ENCODE results near the gene MORN1.

Gene MORN1

DNA sequence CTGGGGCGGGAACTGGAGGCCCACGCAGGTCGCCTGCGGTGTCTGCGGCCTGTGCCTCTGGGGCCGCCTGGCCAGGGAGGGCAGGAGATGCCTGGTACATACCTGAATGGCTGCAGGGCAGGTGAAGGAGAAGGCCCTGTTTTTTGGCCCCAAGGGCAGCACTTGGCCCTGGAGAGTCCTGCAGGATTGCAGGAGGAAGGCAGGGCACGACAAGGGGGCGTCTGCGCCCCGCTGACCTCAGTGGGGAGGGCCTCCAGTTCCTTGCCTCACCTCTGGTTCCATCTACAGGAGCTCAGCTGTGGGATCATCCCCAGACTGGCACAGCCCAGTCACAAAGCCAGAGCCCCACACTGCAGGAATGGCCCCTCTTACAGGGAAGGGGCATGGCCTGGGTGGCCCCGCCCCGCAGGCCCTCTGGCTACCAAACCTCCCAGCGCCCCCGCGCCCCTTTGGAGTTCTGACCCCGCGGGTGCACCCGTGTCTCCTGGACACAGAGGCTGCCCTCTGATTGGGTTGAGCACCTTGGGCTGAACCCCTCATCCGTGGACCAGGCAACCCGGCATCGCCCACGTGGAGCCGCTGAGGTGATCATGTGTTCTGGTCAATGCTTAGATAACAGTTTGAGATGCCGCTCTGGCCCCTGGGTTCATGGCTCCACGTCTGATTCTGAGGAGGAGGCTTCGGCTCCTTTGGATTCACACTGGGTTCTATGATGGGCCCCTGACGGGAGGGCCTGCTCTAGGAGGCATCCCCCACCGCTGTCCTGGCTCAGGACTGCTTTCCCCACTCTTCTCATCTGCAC lies 22.3 kb upstream of the MORN1 start:
- H3K4me3 Mint-ChIP-seq, result peak overlapping the region; percentile 84
- peak; percentile 68 for DNase-seq
- H3K4me1 Mint-ChIP-seq (ENCODE audit: low read depth), result peaks cover 46% of the 10 kb centered on the region
- peak overlapping the region; percentile 89 for H3K27ac Mint-ChIP-seq
- H3K36me3 Mint-ChIP-seq (ENCODE audit: low read depth), result peaks cover 30% of the 10 kb centered on the region
- H3K9me3 Mint-ChIP-seq, result no peaks in the 10 kb centered on the region
- H3K27me3 Mint-ChIP-seq, result no peaks in the 10 kb centered on the region

DNA sequence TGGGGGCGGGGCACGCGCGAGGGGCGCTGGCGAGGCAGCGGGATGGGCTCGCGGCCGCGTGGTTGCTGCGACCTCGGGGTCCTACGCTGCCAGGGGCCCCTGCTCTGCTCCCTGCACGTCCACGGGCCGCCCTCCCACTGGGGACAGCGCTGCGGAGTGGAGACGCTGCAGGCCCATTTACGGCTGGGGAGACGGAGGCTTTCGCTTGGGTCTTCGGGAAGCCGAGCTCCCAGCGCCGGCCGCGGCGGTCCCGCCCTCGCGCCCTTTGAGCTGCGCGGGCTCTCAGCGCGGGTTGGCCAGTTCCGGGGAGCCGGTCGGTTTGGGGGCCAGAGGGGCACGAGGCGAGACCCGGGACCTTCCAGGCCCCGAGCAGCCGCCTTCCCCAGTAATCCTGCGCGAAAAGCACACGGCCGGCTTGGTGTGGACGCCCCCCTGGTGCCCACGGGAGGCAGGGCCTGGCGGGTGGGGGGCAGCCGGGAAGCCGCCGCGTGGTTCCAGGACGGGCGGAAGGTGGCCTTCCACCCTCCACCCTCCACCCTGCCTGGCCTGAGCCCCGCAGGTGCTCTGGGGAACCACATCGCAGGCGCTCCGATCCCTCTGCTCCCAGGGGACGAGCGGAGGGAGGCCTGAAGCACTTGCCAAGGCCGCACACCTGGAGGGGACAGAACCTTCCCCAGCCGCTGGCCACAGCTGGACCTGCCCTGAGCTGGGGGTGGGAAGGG lies 21.6 kb upstream of the MORN1 start:
- no peaks in the 10 kb centered on the region for H3K27me3 Mint-ChIP-seq
- H3K27ac Mint-ChIP-seq, result peak overlapping the region; percentile 40
- peaks cover 34% of the 10 kb centered on the region for H3K36me3 Mint-ChIP-seq (ENCODE audit: low read depth)
- H3K4me3 Mint-ChIP-seq, result peak overlapping the region; percentile 84
- no peaks in the 10 kb centered on the region for H3K9me3 Mint-ChIP-seq
- DNase-seq, result no peak
- peaks cover 46% of the 10 kb centered on the region for H3K4me1 Mint-ChIP-seq (ENCODE audit: low read depth)

- Mint-ChIP-seq H3K4me1 (ENCODE audit: low read depth) (peaks cover 46% of the 10 kb centered on the region), H3K27me3 (no peaks in the 10 kb centered on the region), H3K36me3 (ENCODE audit: low read depth) (peaks cover 38% of the 10 kb centered on the region), H3K9me3 (no peaks in the 10 kb centered on the region), H3K4me3 (peak within 1 kb of the TSS; percentile 91), H3K27ac (peak within 1 kb of the TSS; percentile 94)
- peak; percentile 100 for DNase-seq
These were observed 21.0 kb upstream of the MORN1 start, which contains the start of gene PEX10 for GRCh38 chr1:2412395-2412772. Gene PEX10, minus strand, starts transcription at chr1:2412564. Its CDS starts 62 bp downstream, at chr1:2412502.

GRCh38 chr1:2411801-2412394 lies 20.5 kb upstream of the MORN1 start:
- DNase-seq, result no peak
- no peaks in the 10 kb centered on the region for H3K9me3 Mint-ChIP-seq
- no peaks in the 10 kb centered on the region for H3K27me3 Mint-ChIP-seq
- peak overlapping the region; percentile 94 for H3K27ac Mint-ChIP-seq
- peaks cover 43% of the 10 kb centered on the region for H3K36me3 Mint-ChIP-seq (ENCODE audit: low read depth)
- H3K4me3 Mint-ChIP-seq, result peak overlapping the region; percentile 91
- peaks cover 42% of the 10 kb centered on the region for H3K4me1 Mint-ChIP-seq (ENCODE audit: low read depth)

DNA sequence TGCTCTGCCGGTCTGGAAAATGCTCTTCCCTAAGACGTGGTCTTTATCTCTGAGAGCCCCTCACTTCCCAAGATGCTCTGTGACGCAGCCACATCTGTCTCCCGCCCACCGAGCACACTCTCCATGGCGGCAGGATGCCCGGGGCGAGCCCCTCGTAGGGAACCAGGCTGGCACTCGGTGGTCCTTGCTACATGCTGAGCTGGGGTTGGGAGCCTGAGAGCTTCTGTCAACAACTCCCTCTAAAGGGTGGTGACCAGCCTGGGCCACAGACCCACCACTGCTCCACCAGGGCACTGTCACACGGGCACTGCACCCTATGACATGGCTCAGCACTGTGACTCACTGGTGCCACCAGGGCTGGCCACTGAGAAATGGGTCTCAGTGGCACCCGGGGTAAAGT lies 18.4 kb upstream of the MORN1 start:
- no peak for DNase-seq
- H3K4me3 Mint-ChIP-seq, result no peak overlapping the region
- H3K9me3 Mint-ChIP-seq, result no peaks in the 10 kb centered on the region
- H3K4me1 Mint-ChIP-seq (ENCODE audit: low read depth), result peaks cover 22% of the 10 kb centered on the region
- peaks cover 63% of the 10 kb centered on the region for H3K36me3 Mint-ChIP-seq (ENCODE audit: low read depth)
- no peaks in the 10 kb centered on the region for H3K27me3 Mint-ChIP-seq
- peak overlapping the region; percentile 14 for H3K27ac Mint-ChIP-seq

DNA sequence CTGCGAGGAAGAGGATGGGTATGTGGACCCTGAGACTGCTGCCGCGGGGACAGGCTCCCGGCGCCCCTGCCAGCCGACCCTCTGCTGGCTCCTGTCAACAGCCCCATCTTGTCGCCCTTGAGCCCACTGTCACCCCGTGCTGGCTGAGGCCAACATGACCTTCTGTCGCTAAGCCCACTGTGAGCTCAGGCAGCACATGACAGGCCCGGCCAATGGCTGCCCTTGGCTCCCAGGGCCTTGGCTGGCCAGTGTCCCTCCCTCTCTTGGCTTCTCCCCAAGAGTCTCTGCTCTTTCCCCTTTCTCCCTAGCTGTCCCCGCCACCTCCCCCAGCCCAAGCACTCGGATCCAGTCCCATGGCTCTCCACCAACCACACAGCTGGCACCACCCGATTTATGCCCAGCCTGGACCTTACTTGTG lies 17.5 kb upstream of the MORN1 start:
- no peak for DNase-seq
- no peak overlapping the region for H3K4me3 Mint-ChIP-seq
- H3K4me1 Mint-ChIP-seq (ENCODE audit: low read depth), result peaks cover 14% of the 10 kb centered on the region
- no peaks in the 10 kb centered on the region for H3K27me3 Mint-ChIP-seq
- H3K9me3 Mint-ChIP-seq, result no peaks in the 10 kb centered on the region
- H3K36me3 Mint-ChIP-seq (ENCODE audit: low read depth), result peaks cover 68% of the 10 kb centered on the region
- H3K27ac Mint-ChIP-seq, result peak overlapping the region; percentile 14

- no peaks in the 10 kb centered on the region for H3K27me3 Mint-ChIP-seq
- peaks cover 11% of the 10 kb centered on the region for H3K4me1 Mint-ChIP-seq (ENCODE audit: low read depth)
- no peak overlapping the region for H3K27ac Mint-ChIP-seq
- no peaks in the 10 kb centered on the region for H3K9me3 Mint-ChIP-seq
- H3K4me3 Mint-ChIP-seq, result no peak overlapping the region
- DNase-seq, result no peak
- H3K36me3 Mint-ChIP-seq (ENCODE audit: low read depth), result peaks cover 72% of the 10 kb centered on the region
These were observed 17.1 kb upstream of the MORN1 start for GRCh38 chr1:2408456-2408855.

- Mint-ChIP-seq H3K36me3 (ENCODE audit: low read depth) (peaks cover 77% of the 10 kb centered on the region), H3K9me3 (no peaks in the 10 kb centered on the region), H3K27me3 (no peaks in the 10 kb centered on the region), H3K4me3 (no peak overlapping the region), H3K4me1 (ENCODE audit: low read depth) (peaks cover 11% of the 10 kb centered on the region), H3K27ac (no peak overlapping the region)
- no peak for DNase-seq
These were observed 16.6 kb upstream of the MORN1 start for GRCh38 chr1:2407991-2408275.

DNA sequence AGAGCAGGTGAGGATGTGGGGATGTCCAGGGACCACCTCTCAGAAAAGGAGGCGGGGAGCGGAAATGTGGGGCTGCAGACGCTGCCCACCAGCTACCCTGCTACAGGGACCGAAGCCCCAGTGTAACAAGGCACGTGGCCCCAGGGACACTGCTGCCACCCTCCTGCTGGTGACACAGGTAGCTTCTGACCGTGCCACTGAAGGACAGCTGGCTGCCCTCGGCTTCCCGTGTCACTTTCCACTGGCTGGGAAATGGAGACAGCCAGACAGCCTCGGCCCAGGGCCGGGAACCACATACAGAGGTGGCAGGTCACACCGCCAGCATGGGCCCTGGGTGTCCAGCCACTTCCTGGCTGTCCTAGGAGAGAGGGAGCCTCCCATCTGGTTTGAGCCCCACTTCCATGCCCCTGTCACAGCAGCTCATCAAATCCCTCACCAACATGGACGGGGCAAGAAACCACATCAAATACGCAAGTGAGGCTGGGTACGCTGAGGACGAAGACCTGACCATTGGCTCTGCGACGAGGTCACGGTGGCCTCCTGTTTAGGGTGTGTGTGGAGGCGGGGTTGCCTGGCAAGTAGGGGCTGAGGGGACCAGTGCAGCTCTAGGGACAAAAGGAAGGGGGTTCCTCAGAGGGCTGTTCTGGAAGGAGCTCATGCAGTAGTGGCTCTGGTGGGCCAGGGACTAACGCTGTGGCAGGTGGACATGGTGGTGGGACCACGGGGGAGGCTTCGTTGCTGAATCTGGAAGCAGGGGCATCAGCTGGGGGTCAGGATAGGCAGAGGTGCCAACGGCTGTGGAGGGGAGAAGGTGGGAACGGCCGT lies 16.0 kb upstream of the MORN1 start:
- Mint-ChIP-seq H3K4me3 (no peak overlapping the region), H3K4me1 (ENCODE audit: low read depth) (peaks cover 11% of the 10 kb centered on the region), H3K36me3 (ENCODE audit: low read depth) (peaks cover 83% of the 10 kb centered on the region), H3K27ac (peak overlapping the region; percentile 67), H3K27me3 (no peaks in the 10 kb centered on the region), H3K9me3 (no peaks in the 10 kb centered on the region)
- DNase-seq, result no peak

- peaks cover 9% of the 10 kb centered on the region for H3K4me1 Mint-ChIP-seq (ENCODE audit: low read depth)
- DNase-seq, result no peak
- H3K36me3 Mint-ChIP-seq (ENCODE audit: low read depth), result peaks cover 88% of the 10 kb centered on the region
- H3K9me3 Mint-ChIP-seq, result no peaks in the 10 kb centered on the region
- no peaks in the 10 kb centered on the region for H3K27me3 Mint-ChIP-seq
- no peak overlapping the region for H3K27ac Mint-ChIP-seq
- H3K4me3 Mint-ChIP-seq, result no peak overlapping the region
These were observed 15.2 kb upstream of the MORN1 start for GRCh38 chr1:2406451-2407041.

DNA sequence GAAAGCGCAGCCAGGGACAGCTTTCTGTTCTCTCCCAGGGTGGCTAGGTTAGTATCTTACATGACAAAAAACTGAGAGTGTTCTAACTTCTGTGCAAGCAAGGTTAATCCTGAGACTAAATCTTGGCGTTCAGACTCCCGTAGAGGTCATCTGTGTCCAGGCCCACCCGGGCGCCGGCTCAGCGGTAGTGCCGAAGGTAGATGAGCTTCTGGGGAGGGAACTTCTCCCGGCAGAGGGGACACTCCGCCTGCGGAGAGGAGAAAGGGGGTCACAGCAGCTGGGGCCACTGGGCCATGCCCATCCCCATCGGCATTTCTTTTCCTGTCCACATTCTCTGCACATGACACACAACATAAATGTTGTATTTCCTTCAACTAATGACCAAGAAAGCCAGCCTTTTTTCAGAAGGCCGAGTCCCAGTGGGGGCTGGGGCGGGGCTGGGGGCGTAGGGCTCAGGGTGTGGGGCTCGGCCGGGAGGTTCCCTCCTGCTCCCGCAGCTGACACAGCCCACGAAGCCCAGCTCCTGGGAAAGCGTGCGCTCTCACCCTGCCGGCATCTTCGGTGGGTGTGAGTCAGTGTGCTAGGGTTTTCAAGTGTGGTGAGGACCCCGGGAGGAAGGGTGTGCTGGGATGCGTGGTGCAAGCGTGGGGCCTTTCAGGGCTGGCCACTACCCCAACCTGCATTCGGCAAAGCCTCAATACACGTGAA lies 14.4 kb upstream of the MORN1 start:
- peaks cover 6% of the 10 kb centered on the region for H3K4me1 Mint-ChIP-seq (ENCODE audit: low read depth)
- peaks cover 91% of the 10 kb centered on the region for H3K36me3 Mint-ChIP-seq (ENCODE audit: low read depth)
- H3K9me3 Mint-ChIP-seq, result no peaks in the 10 kb centered on the region
- H3K27me3 Mint-ChIP-seq, result no peaks in the 10 kb centered on the region
- no peak overlapping the region for H3K4me3 Mint-ChIP-seq
- no peak for DNase-seq
- H3K27ac Mint-ChIP-seq, result peak overlapping the region; percentile 57

- Mint-ChIP-seq H3K9me3 (no peaks in the 10 kb centered on the region), H3K27me3 (no peaks in the 10 kb centered on the region), H3K27ac (peak overlapping the region; percentile 71), H3K36me3 (ENCODE audit: low read depth) (peaks cover 91% of the 10 kb centered on the region), H3K4me3 (no peak overlapping the region), H3K4me1 (ENCODE audit: low read depth) (peaks cover 7% of the 10 kb centered on the region)
- no peak for DNase-seq
These were observed 13.6 kb upstream of the MORN1 start for GRCh38 chr1:2404890-2405511.

DNA sequence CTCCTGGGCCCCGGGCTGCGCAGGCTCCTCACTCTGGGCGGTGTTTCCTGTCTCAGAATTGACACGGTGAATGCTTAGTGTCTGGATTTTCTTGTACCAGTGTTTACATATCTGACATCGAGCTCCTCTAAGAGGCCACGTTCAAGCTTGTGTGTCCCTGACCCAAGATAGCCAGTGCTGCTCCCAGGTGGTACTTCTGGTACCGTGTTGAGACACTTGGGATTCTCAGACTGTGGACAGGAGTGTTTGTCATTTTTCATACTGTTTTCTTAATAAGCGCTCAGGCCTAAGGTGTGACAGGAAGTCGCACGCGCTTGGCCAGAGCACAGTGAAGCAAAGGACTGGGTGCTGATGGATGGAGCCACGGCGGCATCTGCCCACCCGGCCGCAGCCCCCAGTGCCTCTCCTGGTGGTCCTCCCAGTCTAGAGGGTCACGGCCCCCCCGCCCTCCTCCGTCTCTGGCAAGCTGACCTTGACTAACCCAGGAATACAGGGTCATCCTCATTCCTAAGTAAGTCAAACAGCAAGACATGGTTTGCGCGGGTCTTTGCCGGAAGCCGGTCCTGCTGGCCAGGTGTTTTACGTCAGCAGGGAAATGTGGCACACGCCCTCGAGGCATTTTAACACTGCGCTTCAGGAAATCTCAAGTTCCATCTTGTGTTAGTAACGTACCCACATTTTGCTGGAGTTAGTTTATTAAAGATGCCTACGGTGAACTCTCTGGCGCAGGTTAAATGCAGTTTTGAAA lies 13.0 kb upstream of the MORN1 start:
- H3K9me3 Mint-ChIP-seq, result no peaks in the 10 kb centered on the region
- no peaks in the 10 kb centered on the region for H3K27me3 Mint-ChIP-seq
- H3K4me1 Mint-ChIP-seq (ENCODE audit: low read depth), result peaks cover 9% of the 10 kb centered on the region
- H3K36me3 Mint-ChIP-seq (ENCODE audit: low read depth), result peaks cover 91% of the 10 kb centered on the region
- H3K4me3 Mint-ChIP-seq, result no peak overlapping the region
- DNase-seq, result no peak
- H3K27ac Mint-ChIP-seq, result peak overlapping the region; percentile 69

Data from activated T-cell treated with anti-CD3 and anti-CD28 coated beads, Interleukin-2, amount 50 U/mL, for 24 hours (primary cell).